ENCODE data around the gene HMCN2.

GRCh38 chr9:130429381-130429780 is 163.8 kb downstream of the HMCN2 start:
- TF ChIP-seq YY1 (IDR thresholded peaks at IDR 0.05; ENCODE audit: insufficient read depth, insufficient read length): no peak
- TF ChIP-seq ZNF274 (IDR thresholded peaks at IDR 0.05; ENCODE audit: low read depth, low read length): no peak
- no peak for TF ChIP-seq SUZ12 (IDR thresholded peaks at IDR 0.05; ENCODE audit: extremely low read depth, insufficient read depth, insufficient read length)
